Measurements from ENCODE around the gene PRKCA. TPM values are rescaled to one million over a fixed set of nuclear protein-coding genes. Genes with fewer than 3 reads are reported as not detected.

Gene PRKCA
- total RNA-seq, 1 donor from 2014 or later = 2.2 TPM

DNA sequence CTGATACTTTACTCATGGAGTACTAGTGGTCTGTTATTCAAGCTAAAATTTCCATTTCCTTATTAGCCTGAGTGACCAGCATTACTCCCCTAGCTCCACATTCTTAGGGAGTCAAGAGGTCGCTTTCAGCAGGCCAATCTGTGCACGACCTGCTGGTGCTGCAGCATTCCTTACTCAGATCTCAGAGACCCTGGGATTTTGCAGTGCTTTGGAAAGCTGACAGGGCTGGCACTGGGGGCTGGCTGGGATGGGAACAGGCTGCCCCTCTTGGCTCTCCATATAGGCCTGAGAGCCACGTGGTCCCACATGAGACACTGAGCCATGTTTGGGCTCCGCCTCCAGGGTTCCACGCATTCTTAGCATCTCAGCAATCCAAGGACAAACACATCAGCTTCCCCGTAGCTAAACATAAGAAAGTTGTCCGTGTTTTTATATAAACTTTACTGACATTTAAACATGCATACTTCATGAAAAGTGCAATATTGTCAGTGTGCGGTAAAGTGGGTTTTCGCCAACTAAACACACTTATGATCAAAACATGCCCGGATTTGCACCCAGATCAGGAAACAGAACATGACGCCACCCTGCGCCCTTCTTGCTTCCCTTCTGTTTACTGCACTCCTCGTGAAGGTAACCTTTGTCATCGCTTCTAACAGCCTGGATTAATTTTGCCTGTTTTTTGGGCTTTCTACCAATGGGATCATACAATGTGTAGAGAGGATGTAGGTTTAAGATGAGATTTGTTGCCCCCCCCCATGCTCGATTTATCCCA lies 278.0 kb downstream of the PRKCA start:
- ChIA-PET POLR2A (no interaction called here), CTCF (no interaction called here)
- ATAC-seq (ENCODE audit: low read depth) = no peak
- Mint-ChIP-seq H3K27ac (no peak overlapping the region), H3K27me3 (no peaks in the 10 kb centered on the region), H3K9me3 (peaks cover 6% of the 10 kb centered on the region), H3K36me3 (ENCODE audit: low read depth) (no peaks in the 10 kb centered on the region), H3K4me1 (no peaks in the 10 kb centered on the region), H3K4me3 (no peak overlapping the region)
- intact Hi-C loops (cut with micrococcal nuclease) = no loop called here
- no peak for TF ChIP-seq CTCF (IDR thresholded peaks at IDR 0.05)
- no peak for DNase-seq

- H3K4me3 Mint-ChIP-seq = no peak overlapping the region
- no peak for ATAC-seq (ENCODE audit: low read depth)
- no peaks in the 10 kb centered on the region for H3K36me3 Mint-ChIP-seq (ENCODE audit: low read depth)
- H3K27ac Mint-ChIP-seq = no peak overlapping the region
- no peak for TF ChIP-seq CTCF (IDR thresholded peaks at IDR 0.05)
- H3K9me3 Mint-ChIP-seq = peaks cover 6% of the 10 kb centered on the region
- ChIA-PET CTCF (no interaction called here), POLR2A (no interaction called here)
- intact Hi-C loops (cut with micrococcal nuclease) = no loop called here
- no peaks in the 10 kb centered on the region for H3K4me1 Mint-ChIP-seq
- no peaks in the 10 kb centered on the region for H3K27me3 Mint-ChIP-seq
- DNase-seq = no peak
Measured at GRCh38 chr17:66580956-66581391, 278.6 kb downstream of the PRKCA start.

GRCh38 chr17:66582373-66583111 lies 280.1 kb downstream of the PRKCA start:
- ChIA-PET POLR2A (no interaction called here), CTCF (no interaction called here)
- H3K27ac Mint-ChIP-seq = no peak overlapping the region
- DNase-seq (no peak), ATAC-seq (ENCODE audit: low read depth) (no peak)
- H3K36me3 Mint-ChIP-seq (ENCODE audit: low read depth) = no peaks in the 10 kb centered on the region
- no peaks in the 10 kb centered on the region for H3K4me1 Mint-ChIP-seq
- H3K9me3 Mint-ChIP-seq = peaks cover 6% of the 10 kb centered on the region
- no peaks in the 10 kb centered on the region for H3K27me3 Mint-ChIP-seq
- TF ChIP-seq CTCF (IDR thresholded peaks at IDR 0.05) = no peak
- intact Hi-C loops (cut with micrococcal nuclease) = no loop called here
- no peak overlapping the region for H3K4me3 Mint-ChIP-seq

DNA sequence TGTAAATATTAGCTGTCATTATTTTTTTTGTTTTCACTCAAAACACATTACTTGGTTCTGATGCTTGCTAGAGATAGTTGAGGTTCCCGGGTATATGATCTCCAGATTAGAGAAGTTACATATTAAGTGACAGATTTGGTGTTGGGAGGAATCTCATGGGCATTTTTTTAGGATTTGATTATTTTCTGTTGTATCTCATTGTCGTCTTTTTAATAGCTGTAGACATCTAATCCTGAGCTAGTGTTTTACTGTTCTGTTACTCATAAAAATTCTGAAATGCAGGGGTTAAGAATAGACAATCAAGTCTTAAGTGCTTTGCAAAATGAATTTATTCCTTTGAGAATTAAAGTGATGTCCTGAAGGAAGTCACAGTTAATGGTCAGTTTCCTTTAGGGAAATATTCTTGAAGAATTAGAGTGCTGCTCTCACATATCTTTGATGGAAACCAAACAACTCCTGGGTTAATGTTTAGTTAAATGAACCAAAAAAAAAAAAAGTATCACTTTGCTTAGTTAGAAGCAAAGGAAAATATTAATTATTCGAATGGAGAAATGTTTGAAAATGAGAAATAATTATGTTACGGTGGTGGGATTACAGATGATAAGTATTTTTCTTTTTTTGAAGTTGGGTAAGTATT lies 280.8 kb downstream of the PRKCA start:
- CTCF ChIA-PET = no interaction called here
- Mint-ChIP-seq H3K9me3 (peaks cover 6% of the 10 kb centered on the region), H3K27me3 (no peaks in the 10 kb centered on the region), H3K4me3 (no peak overlapping the region), H3K4me1 (no peaks in the 10 kb centered on the region), H3K27ac (no peak overlapping the region), H3K36me3 (ENCODE audit: low read depth) (no peaks in the 10 kb centered on the region)
- DNase-seq (no peak), ATAC-seq (ENCODE audit: low read depth) (no peak)
- intact Hi-C loops (cut with micrococcal nuclease) = no loop called here
- no peak for TF ChIP-seq CTCF (IDR thresholded peaks at IDR 0.05)
- POLR2A ChIA-PET = no interaction called here

GRCh38 chr17:66584927-66585326 lies 282.5 kb downstream of the PRKCA start:
- Mint-ChIP-seq H3K27me3 (no peaks in the 10 kb centered on the region), H3K27ac (no peak overlapping the region), H3K9me3 (peaks cover 6% of the 10 kb centered on the region), H3K4me1 (no peaks in the 10 kb centered on the region), H3K4me3 (no peak overlapping the region), H3K36me3 (ENCODE audit: low read depth) (no peaks in the 10 kb centered on the region)
- ATAC-seq (ENCODE audit: low read depth) (no peak), DNase-seq (no peak)
- intact Hi-C loops (cut with micrococcal nuclease) = no loop called here
- CTCF ChIA-PET = no interaction called here
- POLR2A ChIA-PET = no interaction called here
- TF ChIP-seq CTCF (IDR thresholded peaks at IDR 0.05) = no peak
